HFF-Myc (cell line): ENCODE measurements around the gene SAE1.

Source experiments
- DNase-seq: peaks from one replicate; pipeline ENCODE4 v3.0.0-alpha.2; 2011; ENCODE audit warnings: low read depth; ENCODE audit errors: extremely low read depth
- H3K4me3 ChIP-seq: replicated peaks from 2 replicates; pipeline ENCODE4 v1.5.1; 2011; ENCODE audit warnings: low read depth, mild to moderate bottlenecking, control low read depth, low read length
- TF ChIP-seq, protein P1 (sequence below): IDR thresholded peaks from 2 replicates; pipeline ENCODE4 v1.5.1; 2012; ENCODE audit warnings: mild to moderate bottlenecking, low read depth, low read length, control low read depth; ENCODE audit errors: missing control alignments

SAE1 gene

DNA sequence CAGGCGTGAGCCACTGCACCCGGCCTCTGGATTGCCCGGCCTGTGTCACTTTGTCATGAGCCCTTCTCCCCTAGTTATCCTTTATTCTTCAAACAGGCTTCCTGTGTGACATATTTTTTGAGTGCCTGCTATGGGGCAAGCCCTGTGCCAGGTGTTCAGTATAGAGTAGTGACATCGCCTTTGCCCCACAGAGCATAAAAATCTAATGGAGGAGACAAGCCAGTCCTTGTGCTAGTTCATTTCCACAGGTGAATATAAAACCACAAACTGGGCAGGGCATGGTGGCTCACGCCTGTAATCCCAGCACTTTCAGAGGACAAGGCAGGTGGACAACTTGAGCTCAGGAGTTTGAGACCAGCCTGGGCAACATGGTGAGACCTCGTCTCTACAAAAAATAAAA, 57.2 kb downstream of the SAE1 start:
- TF ChIP-seq, protein P1, sequence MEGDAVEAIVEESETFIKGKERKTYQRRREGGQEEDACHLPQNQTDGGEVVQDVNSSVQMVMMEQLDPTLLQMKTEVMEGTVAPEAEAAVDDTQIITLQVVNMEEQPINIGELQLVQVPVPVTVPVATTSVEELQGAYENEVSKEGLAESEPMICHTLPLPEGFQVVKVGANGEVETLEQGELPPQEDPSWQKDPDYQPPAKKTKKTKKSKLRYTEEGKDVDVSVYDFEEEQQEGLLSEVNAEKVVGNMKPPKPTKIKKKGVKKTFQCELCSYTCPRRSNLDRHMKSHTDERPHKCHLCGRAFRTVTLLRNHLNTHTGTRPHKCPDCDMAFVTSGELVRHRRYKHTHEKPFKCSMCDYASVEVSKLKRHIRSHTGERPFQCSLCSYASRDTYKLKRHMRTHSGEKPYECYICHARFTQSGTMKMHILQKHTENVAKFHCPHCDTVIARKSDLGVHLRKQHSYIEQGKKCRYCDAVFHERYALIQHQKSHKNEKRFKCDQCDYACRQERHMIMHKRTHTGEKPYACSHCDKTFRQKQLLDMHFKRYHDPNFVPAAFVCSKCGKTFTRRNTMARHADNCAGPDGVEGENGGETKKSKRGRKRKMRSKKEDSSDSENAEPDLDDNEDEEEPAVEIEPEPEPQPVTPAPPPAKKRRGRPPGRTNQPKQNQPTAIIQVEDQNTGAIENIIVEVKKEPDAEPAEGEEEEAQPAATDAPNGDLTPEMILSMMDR, result no peak
- DNase-seq, result no peak
- no peak overlapping the region for H3K4me3 ChIP-seq

DNA sequence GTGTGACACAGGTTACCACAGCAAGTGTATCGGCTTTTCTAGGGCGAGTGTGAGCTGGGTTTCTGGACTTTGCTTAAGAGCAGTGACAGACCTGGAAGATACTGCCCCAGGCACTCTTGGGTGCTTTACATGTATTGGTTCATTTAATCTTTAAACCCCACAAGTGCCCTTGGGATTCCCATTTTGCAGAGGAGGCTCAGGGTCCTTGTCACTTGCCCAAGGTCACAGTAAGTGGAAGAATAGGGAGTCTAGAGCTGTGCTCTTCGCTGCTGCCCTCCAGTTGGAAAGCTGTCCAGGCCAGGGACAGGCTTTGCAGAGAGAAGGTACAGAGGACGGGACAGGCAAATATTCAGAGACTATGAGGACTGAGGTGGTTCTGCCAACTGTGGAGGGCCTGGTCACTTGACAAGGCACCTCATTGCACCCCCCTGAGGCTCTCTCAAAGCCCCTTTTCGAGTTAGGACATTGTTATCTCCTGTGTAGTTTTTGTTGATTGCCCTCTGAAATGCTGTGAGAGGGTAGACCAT, 57.9 kb downstream of the SAE1 start:
- H3K4me3 ChIP-seq, result no peak overlapping the region
- TF ChIP-seq, protein P1, result no peak
- no peak for DNase-seq

GRCh38 chr19:47190167-47190727, 59.6 kb downstream of the SAE1 start:
- TF ChIP-seq, protein P1, result no peak
- no peak for DNase-seq
- no peak overlapping the region for H3K4me3 ChIP-seq

- DNase-seq, result no peak
- TF ChIP-seq, protein P1, result no peak
- no peak overlapping the region for H3K4me3 ChIP-seq
These were observed 64.8 kb downstream of the SAE1 start for GRCh38 chr19:47195434-47195833.

DNA sequence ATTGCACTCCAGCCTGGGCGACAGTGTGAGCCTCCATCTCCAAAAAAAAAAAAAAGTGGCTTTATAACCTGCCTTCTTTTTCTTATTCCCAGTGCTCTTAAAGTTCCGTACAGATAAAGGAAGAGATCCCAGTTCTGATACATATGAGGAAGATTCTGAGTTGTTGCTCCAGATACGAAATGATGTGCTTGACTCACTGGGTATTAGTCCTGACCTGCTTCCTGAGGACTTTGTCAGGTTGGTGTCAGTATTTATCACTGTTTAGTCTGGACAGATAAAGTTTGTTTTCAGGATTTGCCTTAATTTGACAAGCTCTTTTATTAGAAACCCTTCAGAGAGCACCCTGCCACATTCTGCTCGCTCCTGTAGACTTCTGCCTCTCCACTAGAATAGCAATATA, 66.5 kb downstream of the SAE1 start:
- H3K4me3 ChIP-seq, result no peak overlapping the region
- DNase-seq, result no peak
- TF ChIP-seq, protein P1, result no peak

DNA sequence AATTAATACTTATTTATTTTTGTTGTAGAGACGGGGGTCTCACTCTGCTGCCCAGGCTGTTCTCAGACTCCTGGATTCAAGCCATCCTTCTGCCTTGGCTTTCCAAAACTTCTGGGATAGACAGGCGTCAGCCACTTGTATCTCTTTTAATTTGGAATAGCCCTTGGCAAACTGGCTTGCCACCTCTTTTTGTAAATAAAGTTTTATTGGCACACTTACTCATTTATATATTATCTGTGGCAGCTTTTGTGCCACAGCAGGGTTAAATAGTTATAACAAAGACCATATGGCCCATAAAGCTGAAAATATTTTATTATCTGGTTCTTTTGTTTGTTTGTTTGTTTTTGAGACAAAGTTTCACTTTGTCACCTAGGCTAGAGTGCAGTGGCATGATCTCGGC, 69.9 kb downstream of the SAE1 start:
- no peak for DNase-seq
- TF ChIP-seq, protein P1, result no peak
- no peak overlapping the region for H3K4me3 ChIP-seq

GRCh38 chr19:47203254-47203653, 72.6 kb downstream of the SAE1 start:
- H3K4me3 ChIP-seq, result no peak overlapping the region
- no peak for DNase-seq
- TF ChIP-seq, protein P1, result no peak
